CD4-positive, CD25-positive, alpha-beta regulatory T cell (primary cell): ENCODE data around the gene SLC2A4RG. TPM values are rescaled to one million over a fixed set of nuclear protein-coding genes. Genes with fewer than 3 reads are reported as not detected.
A peak's percentile ranks its signal among the peaks of the same experiment; 100 is the strongest.

Experiments
- ATAC-seq, 2 donors: fragments of 150-1000 bp; cut with Tn5 transposase; one replicate each; pipeline ENCODE4 v1.10.0; 2021; ENCODE audit warnings: low read depth in 2 of 2, moderate number of reproducible peaks in 2 of 2, moderate library complexity in 1 of 2
- DNase-seq, 3 donors: peaks; one replicate each; pipeline versions ENCODE4 v3.0.0 to v3.0.0-alpha.2; 2012 to 2022; ENCODE audit warnings: mixed read lengths in 1 of 3
- H3K27ac ChIP-seq: one replicate; pipeline ENCODE4 v1.7.0; 2013; ENCODE audit warnings: mild to moderate bottlenecking, low read length; ENCODE audit not compliant: insufficient read depth, poor library complexity, severe bottlenecking
- H3K27me3 ChIP-seq: one replicate; pipeline ENCODE4 v1.7.0; 2013; ENCODE audit warnings: low read length; ENCODE audit not compliant: control insufficient read depth, insufficient read depth
- H3K36me3 ChIP-seq: one replicate; pipeline ENCODE4 v1.7.0; 2013; ENCODE audit warnings: mild to moderate bottlenecking, low read length, moderate library complexity; ENCODE audit not compliant: control insufficient read depth, insufficient read depth
- H3K4me1 ChIP-seq: 2 replicates; pipeline ENCODE4 v1.7.0; 2013; ENCODE audit warnings: mild to moderate bottlenecking, low read length; ENCODE audit not compliant: insufficient read depth, control insufficient read depth, poor library complexity, severe bottlenecking
- H3K4me3 ChIP-seq: one replicate; pipeline ENCODE4 v1.7.0; 2013; ENCODE audit warnings: low read depth, mild to moderate bottlenecking, low read length, moderate library complexity
- H3K9me3 ChIP-seq, 2 experiments: 1 replicate in 1 of 2; 2 replicates in 1 of 2; pipeline ENCODE4 v1.7.0; 2013; ENCODE audit warnings: low read length in 2 of 2, mild to moderate bottlenecking in 1 of 2, moderate library complexity in 1 of 2; ENCODE audit not compliant: control insufficient read depth in 2 of 2
- H3K27ac Mint-ChIP-seq, 3 donors: one replicate each; pipeline ENCODE4 v1.8.0; 2020 to 2022; ENCODE audit warnings: mild to moderate bottlenecking in 3 of 3, mixed read lengths in 3 of 3, moderate library complexity in 2 of 3
- H3K27me3 Mint-ChIP-seq: one replicate; pipeline ENCODE4 v1.8.0; 2022; ENCODE audit warnings: mild to moderate bottlenecking, mixed read lengths
- H3K36me3 Mint-ChIP-seq: one replicate; pipeline ENCODE4 v1.8.0; 2020; ENCODE audit warnings: mixed read lengths
- H3K4me1 Mint-ChIP-seq, 4 donors: one replicate each; pipeline ENCODE4 v1.8.0; 2020 to 2022; ENCODE audit warnings: mixed read lengths in 4 of 4, mild to moderate bottlenecking in 1 of 4
- H3K4me3 Mint-ChIP-seq, 4 donors: one replicate each; pipeline ENCODE4 v1.8.0; 2020 to 2022; ENCODE audit warnings: mild to moderate bottlenecking in 4 of 4, mixed read lengths in 4 of 4, moderate library complexity in 3 of 4
- H3K9me3 Mint-ChIP-seq, 7 donors: one replicate each; pipeline ENCODE4 v1.8.0; 2020 to 2022; ENCODE audit warnings: mixed read lengths in 7 of 7, mild to moderate bottlenecking in 3 of 7, moderate library complexity in 2 of 7
- polyA plus RNA-seq, 4 donors: library from polyadenylated mRNA; unstranded; fragments of 300-500 nt; fragmentation: Illumina TruSeq; gene quantifications; one replicate each; pipeline ENCODE4 v1.2.3, GENCODE V29; 2021
- total RNA-seq: library from RNA; stranded (reverse); gene quantifications from one replicate; pipeline ENCODE4 v1.2.3, GENCODE V29; 2022

SLC2A4RG gene
- total and polyA plus RNA-seq, 5 donors from 2014 or later: 2.9 to 110 (median 4.8) TPM

DNA sequence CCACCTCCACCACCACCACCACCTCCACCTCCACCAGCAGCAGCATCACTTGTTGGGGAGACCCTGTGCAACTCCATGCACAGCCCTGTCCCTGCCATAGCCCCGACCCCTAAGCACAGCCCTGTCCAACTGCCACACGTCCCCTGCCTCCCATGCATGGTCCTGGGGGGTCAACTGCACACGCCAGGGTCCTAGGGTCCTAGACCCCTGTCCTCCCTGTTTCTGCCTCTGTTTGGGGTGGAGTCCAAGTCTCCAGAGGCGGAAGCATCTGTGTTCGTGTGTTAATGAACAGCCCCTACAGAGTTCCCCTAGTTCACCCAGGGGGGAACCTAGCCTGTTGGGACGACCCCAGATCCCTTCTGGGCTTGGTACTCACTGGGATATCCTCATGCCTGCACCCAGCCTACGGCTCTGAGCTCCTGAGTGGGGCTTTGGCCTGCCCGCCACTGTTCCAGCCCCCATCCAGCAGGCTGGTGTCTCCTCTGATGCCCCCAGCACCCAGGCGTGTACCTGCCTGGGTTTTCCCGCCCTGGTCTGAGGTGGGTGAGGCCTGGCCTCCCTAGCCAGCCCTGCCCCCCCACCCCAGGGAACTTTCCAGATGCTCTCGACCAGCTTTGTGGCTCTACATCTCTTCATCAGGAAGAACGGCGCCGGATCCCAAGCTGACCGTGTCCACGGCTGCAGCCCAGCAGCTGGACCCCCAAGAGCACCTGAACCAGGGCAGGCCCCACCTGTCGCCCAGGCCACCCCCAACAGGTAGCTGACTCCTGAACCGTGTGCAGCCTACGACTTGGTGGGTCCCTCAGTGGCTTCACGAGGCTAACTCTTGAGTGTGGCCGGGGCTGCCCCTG lies 45.6 kb upstream of the SLC2A4RG start:
- Mint-ChIP-seq H3K27ac (peak overlapping the region in 1 of 3 donors; percentile 25), H3K9me3 (peaks cover 0 to 5% (median 0%) of the 10 kb centered on the region in 7 donors), H3K4me3 (peak overlapping the region in 1 of 4 donors; percentile 68), H3K27me3 (no peaks in the 10 kb centered on the region), H3K4me1 (peaks cover 0 to 15% (median 0%) of the 10 kb centered on the region in 4 donors), H3K36me3 (no peaks in the 10 kb centered on the region)
- H3K36me3 ChIP-seq: no peaks in the 10 kb centered on the region
- no peaks in the 10 kb centered on the region for H3K27me3 ChIP-seq
- H3K9me3 ChIP-seq: no peaks in the 10 kb centered on the region
- H3K4me3 ChIP-seq: no peak overlapping the region
- DNase-seq (no peak), ATAC-seq (no peak)
- no peak overlapping the region for H3K27ac ChIP-seq
- peaks cover 17% of the 10 kb centered on the region for H3K4me1 ChIP-seq

DNA sequence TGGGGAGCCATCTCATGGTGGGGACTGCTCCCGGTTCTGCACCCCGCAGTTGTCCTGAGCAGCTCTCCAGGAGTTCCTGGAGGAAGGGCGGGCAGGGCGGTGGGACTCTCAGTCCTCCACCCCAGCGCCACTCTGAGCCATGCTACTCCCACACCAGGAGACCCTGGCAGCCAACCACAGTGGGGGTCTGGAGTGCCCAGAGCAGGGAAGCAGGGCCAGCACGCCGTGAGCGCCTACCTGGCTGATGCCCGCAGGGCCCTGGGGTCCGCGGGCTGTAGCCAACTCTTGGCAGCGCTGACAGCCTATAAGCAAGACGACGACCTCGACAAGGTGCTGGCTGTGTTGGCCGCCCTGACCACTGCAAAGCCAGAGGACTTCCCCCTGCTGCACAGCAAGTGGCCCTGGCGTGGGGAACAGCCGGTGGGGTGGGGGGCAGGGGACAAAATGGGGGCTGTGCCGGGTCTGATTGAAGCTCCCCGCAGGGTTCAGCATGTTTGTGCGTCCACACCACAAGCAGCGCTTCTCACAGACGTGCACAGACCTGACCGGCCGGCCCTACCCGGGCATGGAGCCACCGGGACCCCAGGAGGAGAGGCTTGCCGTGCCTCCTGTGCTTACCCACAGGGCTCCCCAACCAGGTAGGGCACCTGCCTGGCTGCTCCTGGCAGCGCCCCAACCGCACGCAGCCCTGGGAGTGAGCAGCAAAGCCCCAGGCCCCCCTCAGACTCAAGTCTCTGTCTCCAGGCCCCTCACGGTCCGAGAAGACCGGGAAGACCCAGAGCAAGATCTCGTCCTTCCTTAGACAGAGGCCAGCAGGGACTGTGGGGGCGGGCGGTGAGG lies 44.8 kb upstream of the SLC2A4RG start:
- H3K9me3 Mint-ChIP-seq: peaks cover 0 to 5% (median 0%) of the 10 kb centered on the region in 7 donors
- H3K27me3 Mint-ChIP-seq: no peaks in the 10 kb centered on the region
- Histone ChIP-seq H3K27me3 (no peaks in the 10 kb centered on the region), H3K9me3 (no peaks in the 10 kb centered on the region), H3K4me3 (no peak overlapping the region), H3K4me1 (peaks cover 17% of the 10 kb centered on the region), H3K36me3 (no peaks in the 10 kb centered on the region), H3K27ac (no peak overlapping the region)
- peak overlapping the region in 1 of 3 donors; percentile 48 for H3K27ac Mint-ChIP-seq
- no peak for ATAC-seq
- H3K4me1 Mint-ChIP-seq: peaks cover 0 to 15% (median 0%) of the 10 kb centered on the region in 4 donors
- no peak for DNase-seq
- H3K36me3 Mint-ChIP-seq: no peaks in the 10 kb centered on the region
- H3K4me3 Mint-ChIP-seq: no peak overlapping the region

DNA sequence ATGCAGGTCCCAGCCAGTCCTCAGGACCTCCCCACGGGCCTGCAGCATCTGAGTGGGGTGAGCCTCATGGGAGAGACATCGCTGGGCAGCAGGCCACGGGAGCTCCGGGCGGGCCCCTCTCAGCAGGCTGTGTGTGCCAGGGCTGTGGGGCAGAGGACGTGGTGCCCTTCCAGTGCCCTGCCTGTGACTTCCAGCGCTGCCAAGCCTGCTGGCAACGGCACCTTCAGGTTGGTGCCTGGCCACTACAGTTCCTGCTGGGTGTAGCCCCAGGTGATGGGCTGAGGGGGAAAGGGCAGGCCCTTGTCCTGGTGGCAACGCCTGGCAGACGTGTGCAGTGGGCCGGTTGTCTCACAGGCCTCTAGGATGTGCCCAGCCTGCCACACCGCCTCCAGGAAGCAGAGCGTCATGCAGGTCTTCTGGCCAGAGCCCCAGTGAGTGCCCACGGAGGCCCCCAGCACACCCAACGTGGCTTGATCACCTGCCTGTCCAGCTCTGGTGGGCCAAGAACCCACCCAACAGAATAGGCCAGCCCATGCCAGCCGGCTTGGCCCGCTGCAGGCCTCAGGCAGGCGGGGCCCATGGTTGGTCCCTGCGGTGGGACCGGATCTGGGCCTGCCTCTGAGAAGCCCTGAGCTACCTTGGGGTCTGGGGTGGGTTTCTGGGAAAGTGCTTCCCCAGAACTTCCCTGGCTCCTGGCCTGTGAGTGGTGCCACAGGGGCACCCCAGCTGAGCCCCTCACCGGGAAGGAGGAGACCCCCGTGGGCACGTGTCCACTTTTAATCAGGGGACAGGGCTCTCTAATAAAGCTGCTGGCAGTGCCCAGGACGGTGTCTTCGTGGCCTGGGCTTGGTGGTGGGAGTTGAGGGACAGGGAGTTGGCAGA lies 43.9 kb upstream of the SLC2A4RG start:
- Histone ChIP-seq H3K27ac (no peak overlapping the region), H3K4me3 (no peak overlapping the region), H3K36me3 (no peaks in the 10 kb centered on the region), H3K4me1 (peaks cover 17% of the 10 kb centered on the region), H3K27me3 (no peaks in the 10 kb centered on the region), H3K9me3 (no peaks in the 10 kb centered on the region)
- no peak overlapping the region for H3K4me3 Mint-ChIP-seq
- no peaks in the 10 kb centered on the region for H3K27me3 Mint-ChIP-seq
- peak overlapping the region in 1 of 3 donors; percentile 55 for H3K27ac Mint-ChIP-seq
- H3K4me1 Mint-ChIP-seq: peaks cover 0 to 15% (median 0%) of the 10 kb centered on the region in 4 donors
- no peak for ATAC-seq
- no peaks in the 10 kb centered on the region for H3K36me3 Mint-ChIP-seq
- no peak for DNase-seq
- peaks cover 0 to 5% (median 0%) of the 10 kb centered on the region in 7 donors for H3K9me3 Mint-ChIP-seq

DNA sequence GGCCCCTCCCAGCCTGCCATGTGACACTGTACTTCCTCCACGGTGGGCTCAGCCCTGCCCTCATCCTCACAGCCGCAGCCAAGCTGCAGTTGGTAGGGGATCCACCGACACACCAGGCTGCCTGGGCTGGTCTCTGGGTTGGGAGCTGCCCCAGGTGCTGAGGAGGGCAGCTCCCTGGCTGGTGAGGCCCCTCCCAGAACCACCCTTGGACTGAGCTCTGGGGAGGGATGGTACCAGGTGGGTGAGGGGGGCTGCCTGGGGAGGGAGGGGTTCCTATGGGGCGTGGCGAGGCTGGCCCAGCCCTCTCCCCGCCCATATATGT lies 43.3 kb upstream of the SLC2A4RG start:
- H3K4me1 Mint-ChIP-seq: peaks cover 0 to 15% (median 0%) of the 10 kb centered on the region in 4 donors
- Histone ChIP-seq H3K27me3 (no peaks in the 10 kb centered on the region), H3K4me1 (peaks cover 17% of the 10 kb centered on the region), H3K36me3 (no peaks in the 10 kb centered on the region), H3K4me3 (no peak overlapping the region), H3K27ac (no peak overlapping the region), H3K9me3 (no peaks in the 10 kb centered on the region)
- no peaks in the 10 kb centered on the region for H3K27me3 Mint-ChIP-seq
- ATAC-seq: peak; percentile 33 to 50
- H3K9me3 Mint-ChIP-seq: peaks cover 0 to 5% (median 0%) of the 10 kb centered on the region in 7 donors
- H3K4me3 Mint-ChIP-seq: peak overlapping the region in 1 of 4 donors; percentile 61
- peak overlapping the region in 1 of 3 donors; percentile 55 for H3K27ac Mint-ChIP-seq
- peak in 2 of 3 donors; percentile 12 to 37 for DNase-seq
- H3K36me3 Mint-ChIP-seq: no peaks in the 10 kb centered on the region

DNA sequence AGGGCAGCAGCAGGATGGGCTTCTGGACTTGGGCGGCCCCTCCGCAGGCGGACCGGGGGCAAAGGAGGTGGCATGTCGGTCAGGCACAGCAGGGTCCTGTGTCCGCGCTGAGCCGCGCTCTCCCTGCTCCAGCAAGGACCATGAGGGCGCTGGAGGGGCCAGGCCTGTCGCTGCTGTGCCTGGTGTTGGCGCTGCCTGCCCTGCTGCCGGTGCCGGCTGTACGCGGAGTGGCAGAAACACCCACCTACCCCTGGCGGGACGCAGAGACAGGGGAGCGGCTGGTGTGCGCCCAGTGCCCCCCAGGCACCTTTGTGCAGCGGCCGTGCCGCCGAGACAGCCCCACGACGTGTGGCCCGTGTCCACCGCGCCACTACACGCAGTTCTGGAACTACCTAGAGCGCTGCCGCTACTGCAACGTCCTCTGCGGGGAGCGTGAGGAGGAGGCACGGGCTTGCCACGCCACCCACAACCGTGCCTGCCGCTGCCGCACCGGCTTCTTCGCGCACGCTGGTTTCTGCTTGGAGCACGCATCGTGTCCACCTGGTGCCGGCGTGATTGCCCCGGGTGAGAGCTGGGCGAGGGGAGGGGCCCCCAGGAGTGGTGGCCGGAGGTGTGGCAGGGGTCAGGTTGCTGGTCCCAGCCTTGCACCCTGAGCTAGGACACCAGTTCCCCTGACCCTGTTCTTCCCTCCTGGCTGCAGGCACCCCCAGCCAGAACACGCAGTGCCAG lies 42.8 kb upstream of the SLC2A4RG start, which contains the start of gene TNFRSF6B:
Gene TNFRSF6B (plus strand): TSS at position 25 of the 729 bp plus-strand sequence. CDS start 116 bp downstream, at position 141.
- H3K4me1 ChIP-seq: peaks cover 17% of the 10 kb centered on the region
- no peaks in the 10 kb centered on the region for H3K27me3 ChIP-seq
- no peaks in the 10 kb centered on the region for H3K36me3 Mint-ChIP-seq
- peak within 1 kb of the TSS in 2 of 4 donors; percentile 47 to 61 for H3K4me3 Mint-ChIP-seq
- peaks cover 0 to 15% (median 0%) of the 10 kb centered on the region in 4 donors for H3K4me1 Mint-ChIP-seq
- H3K27ac Mint-ChIP-seq: peak within 1 kb of the TSS in 2 of 3 donors; percentile 38 to 55
- H3K9me3 ChIP-seq: no peaks in the 10 kb centered on the region
- H3K4me3 ChIP-seq: no peak within 1 kb of the TSS
- H3K27me3 Mint-ChIP-seq: no peaks in the 10 kb centered on the region
- no peak within 1 kb of the TSS for H3K27ac ChIP-seq
- peaks cover 0 to 5% (median 0%) of the 10 kb centered on the region in 7 donors for H3K9me3 Mint-ChIP-seq
- H3K36me3 ChIP-seq: no peaks in the 10 kb centered on the region
- ATAC-seq (peak; percentile 11 to 36), DNase-seq (peak in 2 of 3 donors; percentile 29 to 31)

DNA sequence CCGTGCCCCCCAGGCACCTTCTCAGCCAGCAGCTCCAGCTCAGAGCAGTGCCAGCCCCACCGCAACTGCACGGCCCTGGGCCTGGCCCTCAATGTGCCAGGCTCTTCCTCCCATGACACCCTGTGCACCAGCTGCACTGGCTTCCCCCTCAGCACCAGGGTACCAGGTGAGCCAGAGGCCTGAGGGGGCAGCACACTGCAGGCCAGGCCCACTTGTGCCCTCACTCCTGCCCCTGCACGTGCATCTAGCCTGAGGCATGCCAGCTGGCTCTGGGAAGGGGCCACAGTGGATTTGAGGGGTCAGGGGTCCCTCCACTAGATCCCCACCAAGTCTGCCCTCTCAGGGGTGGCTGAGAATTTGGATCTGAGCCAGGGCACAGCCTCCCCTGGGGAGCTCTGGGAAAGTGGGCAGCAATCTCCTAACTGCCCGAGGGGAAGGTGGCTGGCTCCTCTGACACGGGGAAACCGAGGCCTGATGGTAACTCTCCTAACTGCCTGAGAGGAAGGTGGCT lies 42.2 kb upstream of the SLC2A4RG start:
- Mint-ChIP-seq H3K4me1 (peaks cover 0 to 14% (median 0%) of the 10 kb centered on the region in 4 donors), H3K27ac (peak overlapping the region in 1 of 3 donors; percentile 55), H3K36me3 (no peaks in the 10 kb centered on the region), H3K9me3 (peaks cover 0 to 5% (median 0%) of the 10 kb centered on the region in 7 donors), H3K4me3 (peak overlapping the region in 1 of 4 donors; percentile 47), H3K27me3 (no peaks in the 10 kb centered on the region)
- Histone ChIP-seq H3K27me3 (no peaks in the 10 kb centered on the region), H3K27ac (no peak overlapping the region), H3K4me3 (no peak overlapping the region), H3K4me1 (peaks cover 17% of the 10 kb centered on the region), H3K36me3 (no peaks in the 10 kb centered on the region), H3K9me3 (no peaks in the 10 kb centered on the region)
- ATAC-seq: no peak
- no peak for DNase-seq
